ENCODE data around the gene CCDC73. TPM values are rescaled to one million over a fixed set of nuclear protein-coding genes. Genes with fewer than 3 reads are reported as not detected.

CCDC73 gene
- total RNA-seq, 1 donor from 2014 or later, result not detected

- Mint-ChIP-seq H3K4me1 (ENCODE audit: low read depth, unreplicated experiment) (no peaks in the 10 kb centered on the region), H3K27ac (ENCODE audit: unreplicated experiment) (no peak overlapping the region), H3K27me3 (ENCODE audit: unreplicated experiment) (no peaks in the 10 kb centered on the region), H3K36me3 (ENCODE audit: unreplicated experiment) (no peaks in the 10 kb centered on the region), H3K4me3 (ENCODE audit: unreplicated experiment) (no peak overlapping the region), H3K9me3 (ENCODE audit: unreplicated experiment) (no peaks in the 10 kb centered on the region)
- TF ChIP-seq CTCF (IDR thresholded peaks at IDR 0.05; ENCODE audit: partially characterized antibody, unreplicated experiment), result no peak
- DNase-seq, result no peak
Measured at GRCh38 chr11:32836946-32837345, 42.5 kb upstream of the CCDC73 start.

DNA sequence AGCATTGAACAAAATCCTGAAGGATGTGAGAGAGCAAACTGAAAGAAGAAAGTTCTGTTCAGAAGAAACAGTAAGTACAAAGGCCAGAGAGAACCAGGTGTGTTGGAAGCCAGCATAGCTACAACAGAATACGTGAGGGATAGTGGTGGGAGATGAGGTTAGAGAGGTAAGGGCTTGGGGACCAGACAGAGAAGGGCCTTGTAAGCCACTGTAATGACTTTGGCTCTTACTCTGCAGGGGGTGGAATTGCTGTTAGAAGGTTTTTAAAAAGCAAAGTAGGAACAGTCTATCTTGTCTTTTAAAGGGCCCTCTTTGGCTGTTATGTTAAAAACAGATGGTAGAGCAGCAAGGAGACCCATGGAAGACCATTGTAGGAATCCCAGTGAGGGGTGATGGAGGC, 39.5 kb upstream of the CCDC73 start:
- Mint-ChIP-seq H3K36me3 (ENCODE audit: unreplicated experiment) (no peaks in the 10 kb centered on the region), H3K9me3 (ENCODE audit: unreplicated experiment) (peaks cover 5% of the 10 kb centered on the region), H3K27ac (ENCODE audit: unreplicated experiment) (no peak overlapping the region), H3K4me1 (ENCODE audit: low read depth, unreplicated experiment) (no peaks in the 10 kb centered on the region), H3K27me3 (ENCODE audit: unreplicated experiment) (peaks cover 2% of the 10 kb centered on the region), H3K4me3 (ENCODE audit: unreplicated experiment) (no peak overlapping the region)
- no peak for DNase-seq
- no peak for TF ChIP-seq CTCF (IDR thresholded peaks at IDR 0.05; ENCODE audit: partially characterized antibody, unreplicated experiment)

DNA sequence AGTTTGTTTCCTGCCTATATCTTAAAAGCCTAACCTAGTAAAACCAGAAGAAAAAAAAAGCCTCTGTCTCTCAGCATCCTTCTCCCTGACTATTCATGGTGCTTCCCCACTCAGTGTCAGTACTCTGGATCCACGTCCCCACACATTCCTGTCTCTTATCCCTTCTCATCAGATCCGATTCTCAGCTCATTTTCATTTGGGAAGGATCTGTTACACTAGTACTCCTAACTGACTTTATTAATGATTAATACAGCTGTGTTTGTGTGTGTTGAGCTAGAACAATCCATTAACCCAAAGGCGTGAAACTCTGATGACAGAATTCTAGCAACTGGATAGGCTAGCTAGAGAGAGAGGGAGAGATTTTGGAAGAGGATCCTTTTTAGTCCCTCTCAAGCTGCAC, 36.8 kb upstream of the CCDC73 start:
- no peak overlapping the region for H3K4me3 Mint-ChIP-seq (ENCODE audit: unreplicated experiment)

GRCh38 chr11:32830796-32831195, 36.3 kb upstream of the CCDC73 start:
- Mint-ChIP-seq H3K36me3 (ENCODE audit: unreplicated experiment) (no peaks in the 10 kb centered on the region), H3K4me3 (ENCODE audit: unreplicated experiment) (peak overlapping the region; percentile 55), H3K9me3 (ENCODE audit: unreplicated experiment) (peaks cover 5% of the 10 kb centered on the region), H3K27ac (ENCODE audit: unreplicated experiment) (no peak overlapping the region), H3K27me3 (ENCODE audit: unreplicated experiment) (peaks cover 2% of the 10 kb centered on the region), H3K4me1 (ENCODE audit: low read depth, unreplicated experiment) (no peaks in the 10 kb centered on the region)
- no peak for DNase-seq
- no peak for TF ChIP-seq CTCF (IDR thresholded peaks at IDR 0.05; ENCODE audit: partially characterized antibody, unreplicated experiment)

More for the DNA sequence above, 36.8 kb upstream of the CCDC73 start:
- H3K27ac Mint-ChIP-seq (ENCODE audit: unreplicated experiment), result no peak overlapping the region
- H3K4me1 Mint-ChIP-seq (ENCODE audit: low read depth, unreplicated experiment), result no peaks in the 10 kb centered on the region
- no peaks in the 10 kb centered on the region for H3K36me3 Mint-ChIP-seq (ENCODE audit: unreplicated experiment)
- TF ChIP-seq CTCF (IDR thresholded peaks at IDR 0.05; ENCODE audit: partially characterized antibody, unreplicated experiment), result no peak
- H3K27me3 Mint-ChIP-seq (ENCODE audit: unreplicated experiment), result peaks cover 2% of the 10 kb centered on the region
- peaks cover 5% of the 10 kb centered on the region for H3K9me3 Mint-ChIP-seq (ENCODE audit: unreplicated experiment)
- DNase-seq, result no peak

- no peak overlapping the region for H3K27ac Mint-ChIP-seq (ENCODE audit: unreplicated experiment)
Measured at GRCh38 chr11:32830413-32830738, 35.9 kb upstream of the CCDC73 start.

More at GRCh38 chr11:32830413-32830738, 35.9 kb upstream of the CCDC73 start:
- Mint-ChIP-seq H3K4me3 (ENCODE audit: unreplicated experiment) (peak overlapping the region; percentile 55), H3K36me3 (ENCODE audit: unreplicated experiment) (no peaks in the 10 kb centered on the region), H3K9me3 (ENCODE audit: unreplicated experiment) (peaks cover 5% of the 10 kb centered on the region), H3K4me1 (ENCODE audit: low read depth, unreplicated experiment) (no peaks in the 10 kb centered on the region), H3K27me3 (ENCODE audit: unreplicated experiment) (peaks cover 2% of the 10 kb centered on the region)
- TF ChIP-seq CTCF (IDR thresholded peaks at IDR 0.05; ENCODE audit: partially characterized antibody, unreplicated experiment), result no peak
- DNase-seq, result no peak
